Measurements from ENCODE around the gene ABCA12. TPM values are rescaled to one million over a fixed set of nuclear protein-coding genes. Genes with fewer than 3 reads are reported as not detected.

The ABCA12 gene
- total RNA-seq, 1 experiment from 2014 or later = 1.3 TPM

DNA sequence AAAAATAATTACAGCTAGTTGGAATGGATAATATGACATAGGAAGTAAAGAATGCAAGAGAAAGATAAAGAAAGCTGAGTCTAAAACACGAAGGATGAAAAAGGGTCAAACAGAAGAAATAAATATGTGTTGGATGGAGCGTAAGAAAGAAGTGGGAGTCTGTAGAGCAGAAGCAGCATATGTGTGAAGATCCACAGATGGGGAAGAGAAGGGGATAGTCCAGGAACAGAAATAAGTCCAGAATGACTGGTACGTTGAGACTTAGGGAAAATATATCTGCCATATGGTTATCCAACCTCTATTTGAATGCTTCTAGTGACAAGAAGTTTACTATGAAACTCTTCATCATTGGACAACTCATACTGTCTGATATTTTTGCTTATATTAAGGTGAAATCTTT, 18.0 kb downstream of the ABCA12 start:
- intact Hi-C loops (cut with micrococcal nuclease) = no loop called here
- POLR2A ChIA-PET = no interaction called here
- Histone ChIP-seq H3K9me2 (ENCODE audit: insufficient read depth) (no peaks in the 10 kb centered on the region), H3K4me2 (ENCODE audit: low read length) (no peak overlapping the region), H3K9ac (ENCODE audit: low read length) (no peak overlapping the region), H3K9me3 (ENCODE audit: control insufficient read depth in 1 of 2, insufficient read depth in 1 of 2, low read depth in 1 of 2, low read length in 2 of 2) (no peaks in the 10 kb centered on the region), H3K4me1 (ENCODE audit: control insufficient read depth in 1 of 2, insufficient read depth in 2 of 2, low read length in 2 of 2) (no peaks in the 10 kb centered on the region), H3K4me3 (replicated peaks in 1 of 2; ENCODE audit: low read depth in 1 of 2, low read length in 2 of 2) (no peak overlapping the region), H3K27me3 (ENCODE audit: insufficient read depth, low read length) (no peaks in the 10 kb centered on the region), H3K79me2 (ENCODE audit: insufficient read depth, low read length) (no peaks in the 10 kb centered on the region), H3K27ac (ENCODE audit: low read depth, low read length) (no peak overlapping the region), H4K20me1 (ENCODE audit: insufficient read depth) (no peaks in the 10 kb centered on the region), H2AFZ (ENCODE audit: low read depth, low read length, poor library complexity, severe bottlenecking) (no peak overlapping the region), H3K36me3 (ENCODE audit: control insufficient read depth in 1 of 2, insufficient read depth in 2 of 2, low read length in 2 of 2) (no peaks in the 10 kb centered on the region)
- TF ChIP-seq ELF1 (IDR thresholded peaks at IDR 0.05; ENCODE audit: borderline replicate concordance, low read depth) = no peak
- no peak for TF ChIP-seq CBX3 (IDR thresholded peaks at IDR 0.05; ENCODE audit: low read depth)
- no peak for TF ChIP-seq TCF7L2 (IDR thresholded peaks at IDR 0.05; ENCODE audit: borderline replicate concordance, extremely low read depth, insufficient read depth, insufficient read length)
- TF ChIP-seq RAD21 (IDR thresholded peaks at IDR 0.05; ENCODE audit: low read depth) = no peak
- ATAC-seq (no peak), DNase-seq (ENCODE audit: low read depth, low spot score) (no peak)
- CTCF ChIA-PET = no interaction called here
- BruUV-seq (replicated peaks) = no TSS peak
- RAD21 ChIA-PET (ENCODE audit: low non-redundant PET in 1 of 2, low total read pairs in 2 of 2, uncharacterized antibody in 2 of 2, unreplicated experiment in 2 of 2) = no interaction called here

- Histone ChIP-seq H3K9me2 (ENCODE audit: insufficient read depth) (no peaks in the 10 kb centered on the region), H3K4me1 (ENCODE audit: control insufficient read depth in 1 of 2, insufficient read depth in 2 of 2, low read length in 2 of 2) (no peaks in the 10 kb centered on the region), H3K79me2 (ENCODE audit: insufficient read depth, low read length) (no peaks in the 10 kb centered on the region), H3K27ac (ENCODE audit: low read depth, low read length) (no peak overlapping the region), H3K9me3 (ENCODE audit: control insufficient read depth in 1 of 2, insufficient read depth in 1 of 2, low read depth in 1 of 2, low read length in 2 of 2) (no peaks in the 10 kb centered on the region), H3K36me3 (ENCODE audit: control insufficient read depth in 1 of 2, insufficient read depth in 2 of 2, low read length in 2 of 2) (no peaks in the 10 kb centered on the region), H3K9ac (ENCODE audit: low read length) (no peak overlapping the region), H3K4me2 (ENCODE audit: low read length) (no peak overlapping the region), H3K27me3 (ENCODE audit: insufficient read depth, low read length) (no peaks in the 10 kb centered on the region), H3K4me3 (replicated peaks in 1 of 2; ENCODE audit: low read depth in 1 of 2, low read length in 2 of 2) (no peak overlapping the region), H4K20me1 (ENCODE audit: insufficient read depth) (no peaks in the 10 kb centered on the region), H2AFZ (ENCODE audit: low read depth, low read length, poor library complexity, severe bottlenecking) (no peak overlapping the region)
- ChIA-PET RAD21 (ENCODE audit: low non-redundant PET in 1 of 2, low total read pairs in 2 of 2, uncharacterized antibody in 2 of 2, unreplicated experiment in 2 of 2) (no interaction called here), POLR2A (no interaction called here), CTCF (no interaction called here)
- no TSS peak for BruUV-seq (replicated peaks)
- ATAC-seq (no peak), DNase-seq (ENCODE audit: low read depth, low spot score) (no peak)
- TF ChIP-seq EZH2phosphoT487 (IDR thresholded peaks at IDR 0.05; ENCODE audit: borderline replicate concordance) (no peak), FOSL1 (IDR thresholded peaks at IDR 0.05; ENCODE audit: low read depth) (no peak), EZH2 (IDR thresholded peaks at IDR 0.05) (no peak), EGR1 (IDR thresholded peaks at IDR 0.05; ENCODE audit: low read depth) (no peak), ZNF274 (IDR thresholded peaks at IDR 0.05; ENCODE audit: low read depth, low read length) (no peak)
- TF ChIP-seq, protein P1, sequence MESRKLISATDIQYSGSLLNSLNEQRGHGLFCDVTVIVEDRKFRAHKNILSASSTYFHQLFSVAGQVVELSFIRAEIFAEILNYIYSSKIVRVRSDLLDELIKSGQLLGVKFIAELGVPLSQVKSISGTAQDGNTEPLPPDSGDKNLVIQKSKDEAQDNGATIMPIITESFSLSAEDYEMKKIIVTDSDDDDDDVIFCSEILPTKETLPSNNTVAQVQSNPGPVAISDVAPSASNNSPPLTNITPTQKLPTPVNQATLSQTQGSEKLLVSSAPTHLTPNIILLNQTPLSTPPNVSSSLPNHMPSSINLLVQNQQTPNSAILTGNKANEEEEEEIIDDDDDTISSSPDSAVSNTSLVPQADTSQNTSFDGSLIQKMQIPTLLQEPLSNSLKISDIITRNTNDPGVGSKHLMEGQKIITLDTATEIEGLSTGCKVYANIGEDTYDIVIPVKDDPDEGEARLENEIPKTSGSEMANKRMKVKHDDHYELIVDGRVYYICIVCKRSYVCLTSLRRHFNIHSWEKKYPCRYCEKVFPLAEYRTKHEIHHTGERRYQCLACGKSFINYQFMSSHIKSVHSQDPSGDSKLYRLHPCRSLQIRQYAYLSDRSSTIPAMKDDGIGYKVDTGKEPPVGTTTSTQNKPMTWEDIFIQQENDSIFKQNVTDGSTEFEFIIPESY (IDR thresholded peaks at IDR 0.05; ENCODE audit: extremely low read depth, insufficient replicate concordance, low read length) = no peak
- intact Hi-C loops (cut with micrococcal nuclease) = no loop called here
Observed at GRCh38 chr2:215119847-215120246, 18.6 kb downstream of the ABCA12 start.

Data from HCT116 (cell line).